ENCODE measurements around the gene KIF4B. TPM values are rescaled to one million over a fixed set of nuclear protein-coding genes. Genes with fewer than 3 reads are reported as not detected.

The KIF4B gene
- total RNA-seq, 1 donor from 2014 or later: not detected

GRCh38 chr5:155044591-155044990, 31.0 kb downstream of the KIF4B start:
- no peak overlapping the region for H3K4me3 ChIP-seq
- no peaks in the 10 kb centered on the region for H3K9me3 ChIP-seq
- no peak for TF ChIP-seq CTCF (IDR thresholded peaks at IDR 0.05)
- H3K36me3 ChIP-seq: no peaks in the 10 kb centered on the region
- no peaks in the 10 kb centered on the region for H3K27me3 ChIP-seq
- H3K4me1 ChIP-seq: no peaks in the 10 kb centered on the region
- H3K27ac ChIP-seq: no peak overlapping the region
- intact Hi-C loops (cut with DNase I): no loop called here
- no peak for DNase-seq (ENCODE audit: low spot score in 2 of 2)

- Histone ChIP-seq H3K4me3 (no peak overlapping the region), H3K27me3 (no peaks in the 10 kb centered on the region), H3K27ac (no peak overlapping the region), H3K9me3 (no peaks in the 10 kb centered on the region), H3K4me1 (no peaks in the 10 kb centered on the region), H3K36me3 (no peaks in the 10 kb centered on the region)
- TF ChIP-seq CTCF (IDR thresholded peaks at IDR 0.05): no peak
- DNase-seq (ENCODE audit: low spot score in 2 of 2): no peak
- intact Hi-C loops (cut with DNase I): no loop called here
These were observed 33.0 kb downstream of the KIF4B start for GRCh38 chr5:155046591-155046990.

GRCh38 chr5:155047818-155048217, 34.3 kb downstream of the KIF4B start:
- intact Hi-C loops (cut with DNase I): no loop called here
- no peak for TF ChIP-seq CTCF (IDR thresholded peaks at IDR 0.05)
- H3K9me3 ChIP-seq: no peaks in the 10 kb centered on the region
- no peak for DNase-seq (ENCODE audit: low spot score in 2 of 2)
- H3K27ac ChIP-seq: no peak overlapping the region
- H3K4me1 ChIP-seq: no peaks in the 10 kb centered on the region
- H3K27me3 ChIP-seq: no peaks in the 10 kb centered on the region
- no peaks in the 10 kb centered on the region for H3K36me3 ChIP-seq
- no peak overlapping the region for H3K4me3 ChIP-seq

- DNase-seq (ENCODE audit: low spot score in 2 of 2): no peak
- no peaks in the 10 kb centered on the region for H3K9me3 ChIP-seq
- H3K27me3 ChIP-seq: no peaks in the 10 kb centered on the region
- TF ChIP-seq CTCF (IDR thresholded peaks at IDR 0.05): no peak
- no peak overlapping the region for H3K4me3 ChIP-seq
- no peaks in the 10 kb centered on the region for H3K4me1 ChIP-seq
- intact Hi-C loops (cut with DNase I): no loop called here
- H3K27ac ChIP-seq: no peak overlapping the region
- no peaks in the 10 kb centered on the region for H3K36me3 ChIP-seq
These were observed 36.2 kb downstream of the KIF4B start for GRCh38 chr5:155049569-155050383.

- no peak for DNase-seq (ENCODE audit: low spot score in 2 of 2)
- TF ChIP-seq CTCF (IDR thresholded peaks at IDR 0.05): no peak
- intact Hi-C loops (cut with DNase I): no loop called here
- Histone ChIP-seq H3K36me3 (no peaks in the 10 kb centered on the region), H3K27me3 (no peaks in the 10 kb centered on the region), H3K4me1 (no peaks in the 10 kb centered on the region), H3K4me3 (no peak overlapping the region), H3K9me3 (no peaks in the 10 kb centered on the region), H3K27ac (no peak overlapping the region)
These were observed 36.9 kb downstream of the KIF4B start for GRCh38 chr5:155050384-155051019.

All from ascending aorta (tissue), 2 donors.